SH-SY5Y (cell line): ENCODE results near the gene RNPS1.

Experiments
- GATA2 ChIP-seq: IDR thresholded peaks from 2 replicates; pipeline ENCODE4 v1.6.1; 2011; ENCODE audit warnings: mild to moderate bottlenecking, low read depth, low read length
- GATA3 ChIP-seq: IDR thresholded peaks from 2 replicates; pipeline ENCODE4 v1.6.1; 2011; ENCODE audit warnings: low read depth, mild to moderate bottlenecking, low read length, moderate library complexity

DNA sequence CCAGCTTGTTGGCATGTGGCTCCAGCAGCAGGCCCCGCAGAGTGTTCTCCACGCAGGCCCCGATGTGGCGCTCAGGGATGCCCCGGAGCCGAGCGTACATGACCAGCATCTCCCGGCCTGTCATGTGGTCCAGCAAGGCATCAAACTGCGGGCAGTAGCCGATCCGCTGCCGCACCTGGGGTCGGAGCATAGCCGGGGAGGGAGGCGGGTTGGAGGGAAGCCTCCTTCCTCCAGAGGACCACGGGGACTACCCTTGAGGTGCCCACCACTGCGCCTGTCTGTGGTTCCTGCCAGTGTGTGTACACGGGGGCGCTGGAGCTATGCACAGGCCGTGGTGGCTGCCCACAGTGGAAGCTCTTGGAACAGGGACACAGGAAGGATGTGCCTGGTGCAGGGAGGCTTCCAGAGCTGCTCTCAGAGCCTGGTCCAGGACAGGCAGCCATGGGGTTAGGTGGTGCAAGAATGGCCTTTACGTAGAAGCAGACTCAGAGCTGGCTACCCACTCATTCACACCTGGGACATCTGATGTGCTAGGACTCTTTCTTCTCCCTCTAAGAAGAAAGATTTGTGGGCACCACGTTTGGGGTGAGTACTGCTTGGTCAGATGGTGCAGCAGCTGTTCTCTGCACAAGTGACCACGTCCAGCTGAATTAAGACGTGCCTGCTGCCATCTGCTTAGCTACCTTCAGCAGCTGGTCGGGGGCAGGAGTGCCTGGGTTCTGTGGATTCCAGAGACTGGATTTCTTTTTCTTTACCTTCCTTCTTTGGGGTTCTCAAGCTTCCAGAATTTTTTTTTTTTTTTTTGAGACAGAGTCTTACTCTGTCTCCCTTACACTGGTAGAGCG is 11.3 kb upstream of the RNPS1 start:
- no peak for TF ChIP-seq GATA3
- TF ChIP-seq GATA2: no peak
